Anterior cingulate cortex (tissue), 58 donors: ENCODE data around the gene FBXW11.
"Not testable (repeated sequence)": the region's sequence is repeated elsewhere in the genome, so short reads cannot be mapped to it uniquely, and the experiment has no call there.

ENCODE experiments used
- DNase-seq, 58 donors: peaks; one replicate each; lab custom pipeline; 2025; lab: John Stamatoyannopoulos, UW

Gene FBXW11

GRCh38 chr5:171989276-171989675, 17.2 kb downstream of the FBXW11 start:
- no peak for DNase-seq

GRCh38 chr5:171986772-171987171, 19.7 kb downstream of the FBXW11 start:
- no peak for DNase-seq

- DNase-seq: no peak
Observed at GRCh38 chr5:171984748-171985419, 21.6 kb downstream of the FBXW11 start.

- no peak for DNase-seq
Observed at GRCh38 chr5:171981847-171982246, 24.6 kb downstream of the FBXW11 start.

- no peak for DNase-seq
Observed at GRCh38 chr5:171980792-171981191, 25.6 kb downstream of the FBXW11 start.

- DNase-seq: no peak
Observed at GRCh38 chr5:171979606-171980005, 26.8 kb downstream of the FBXW11 start.

GRCh38 chr5:171978519-171978918, 27.9 kb downstream of the FBXW11 start:
- no peak for DNase-seq

GRCh38 chr5:171978016-171978415, 28.4 kb downstream of the FBXW11 start:
- no peak for DNase-seq

GRCh38 chr5:171977244-171977950, 29.0 kb downstream of the FBXW11 start:
- DNase-seq: not testable (repeated sequence)

- DNase-seq: no peak
Observed at GRCh38 chr5:171975877-171976667, 30.4 kb downstream of the FBXW11 start.

GRCh38 chr5:171975262-171975876, 31.1 kb downstream of the FBXW11 start:
- no peak for DNase-seq

- DNase-seq: no peak
Observed at GRCh38 chr5:171970826-171971225, 35.6 kb downstream of the FBXW11 start.

GRCh38 chr5:171969288-171969880, 37.1 kb downstream of the FBXW11 start:
- no peak for DNase-seq

GRCh38 chr5:171968531-171968930, 37.9 kb downstream of the FBXW11 start:
- no peak for DNase-seq

- no peak for DNase-seq
Observed at GRCh38 chr5:171966964-171967363, 39.5 kb downstream of the FBXW11 start.

GRCh38 chr5:171966270-171966669, 40.2 kb downstream of the FBXW11 start:
- DNase-seq: peak in 1 of 58 donors; percentile 40

GRCh38 chr5:171965745-171966144, 40.7 kb downstream of the FBXW11 start:
- no peak for DNase-seq

- DNase-seq: no peak
Observed at GRCh38 chr5:171963416-171963815, 43.0 kb downstream of the FBXW11 start.

GRCh38 chr5:171961117-171961516, 45.3 kb downstream of the FBXW11 start:
- no peak for DNase-seq

- DNase-seq: peak in 6 of 58 donors; percentile 2 to 5 (median 4)
Observed at GRCh38 chr5:171957591-171958251, 48.7 kb downstream of the FBXW11 start.
